Activated T-helper 17 cell treated with anti-CD3 and anti-CD28 coated beads, Interleukin-2, amount 50 U/mL, for 72 hours (primary cell): ENCODE results near the gene TASL. TPM values are rescaled to one million over a fixed set of nuclear protein-coding genes. Genes with fewer than 3 reads are reported as not detected.
A peak's percentile ranks its signal among the peaks of the same experiment; 100 is the strongest.
"Not testable (repeated sequence)": the region's sequence is repeated elsewhere in the genome, so short reads cannot be mapped to it uniquely, and the experiment has no call there.

Experiments
- ATAC-seq: fragments of 150-1000 bp; cut with Tn5 transposase; replicated peaks from 2 replicates; pipeline ENCODE4 v1.10.0; 2021; ENCODE audit warnings: mild to moderate bottlenecking, moderate library complexity
- H3K27ac Mint-ChIP-seq: one replicate; pipeline ENCODE4 v1.8.0; 2022; ENCODE audit warnings: mixed read lengths
- H3K27me3 Mint-ChIP-seq: one replicate; pipeline ENCODE4 v1.8.0; 2022; ENCODE audit warnings: mixed read lengths
- H3K36me3 Mint-ChIP-seq: one replicate; pipeline ENCODE4 v1.8.0; 2022; ENCODE audit warnings: low read depth, mild to moderate bottlenecking, mixed read lengths
- H3K4me1 Mint-ChIP-seq: one replicate; pipeline ENCODE4 v1.8.0; 2022; ENCODE audit warnings: mixed read lengths
- H3K4me3 Mint-ChIP-seq: one replicate; pipeline ENCODE4 v1.8.0; 2022; ENCODE audit warnings: mild to moderate bottlenecking, mixed read lengths
- H3K9me3 Mint-ChIP-seq: one replicate; pipeline ENCODE4 v1.8.0; 2022; ENCODE audit warnings: mixed read lengths
- total RNA-seq, 2 donors: library from RNA; stranded (reverse); gene quantifications; one replicate each; pipeline ENCODE4 v1.2.3, GENCODE V29; 2022

TASL gene
- total RNA-seq, 2 donors from 2014 or later, result 1.9 to 4.6 TPM

DNA sequence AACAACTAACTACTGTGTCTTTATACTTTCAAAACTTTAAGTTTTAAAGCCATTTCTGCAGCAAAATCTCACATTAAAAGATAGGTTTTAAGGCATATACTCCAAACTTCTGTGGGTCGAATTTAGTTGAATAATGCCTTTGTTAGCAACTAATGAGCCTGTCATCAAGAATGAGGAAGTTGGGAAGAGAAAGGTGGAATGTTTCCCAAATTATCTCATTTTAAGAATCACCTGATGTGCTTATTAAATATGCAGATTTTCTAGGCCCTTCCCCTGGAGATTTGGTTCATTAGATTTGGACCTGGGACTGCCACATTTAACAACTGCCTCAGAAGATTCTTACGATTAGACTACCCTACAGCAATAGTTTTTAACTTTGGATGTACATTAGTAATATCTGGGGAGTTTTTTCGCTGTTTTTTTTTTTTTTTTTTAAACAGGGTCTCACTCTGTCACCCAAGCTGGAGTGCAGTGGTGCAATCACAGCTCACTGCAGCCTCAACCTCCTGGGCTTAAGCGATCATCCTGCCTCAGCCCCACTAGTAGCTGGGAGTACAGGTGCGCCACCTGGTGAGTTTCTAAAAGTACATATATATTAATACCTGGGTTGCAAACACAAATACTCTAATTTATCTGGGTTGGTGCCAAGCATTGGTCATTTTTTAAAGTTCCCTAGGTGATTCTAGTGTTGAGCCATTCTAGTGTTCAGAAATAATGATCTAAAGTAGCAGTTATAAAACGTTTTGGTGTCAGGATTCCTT lies 16.1 kb upstream of the TASL start:
- peaks cover 5% of the 10 kb centered on the region for H3K4me1 Mint-ChIP-seq
- H3K36me3 Mint-ChIP-seq, result no peaks in the 10 kb centered on the region
- no peak for ATAC-seq
- peaks cover 2% of the 10 kb centered on the region for H3K27me3 Mint-ChIP-seq
- H3K9me3 Mint-ChIP-seq, result no peaks in the 10 kb centered on the region
- H3K4me3 Mint-ChIP-seq, result no peak overlapping the region
- no peak overlapping the region for H3K27ac Mint-ChIP-seq

DNA sequence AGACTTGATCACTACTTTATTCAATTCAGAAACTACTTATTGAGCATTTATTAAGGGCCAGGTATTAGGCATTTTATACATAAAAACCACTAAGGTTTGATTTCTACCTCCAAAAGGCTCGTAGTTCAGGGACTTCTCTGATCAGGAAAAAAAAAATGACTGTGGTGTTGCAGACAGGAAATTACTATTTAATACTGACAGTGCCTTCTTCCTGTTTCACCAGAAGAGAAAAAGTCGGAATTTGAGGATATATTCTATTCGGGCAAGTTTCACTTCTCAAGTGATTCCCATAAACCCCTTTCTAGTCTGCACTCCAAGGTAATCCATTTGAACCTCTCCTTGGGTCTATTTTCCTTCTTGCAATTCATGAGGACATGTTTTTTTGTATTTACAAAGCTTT lies 15.3 kb upstream of the TASL start:
- no peaks in the 10 kb centered on the region for H3K9me3 Mint-ChIP-seq
- ATAC-seq, result no peak
- H3K27me3 Mint-ChIP-seq, result peaks cover 2% of the 10 kb centered on the region
- H3K27ac Mint-ChIP-seq, result no peak overlapping the region
- no peaks in the 10 kb centered on the region for H3K36me3 Mint-ChIP-seq
- H3K4me3 Mint-ChIP-seq, result no peak overlapping the region
- peaks cover 2% of the 10 kb centered on the region for H3K4me1 Mint-ChIP-seq

DNA sequence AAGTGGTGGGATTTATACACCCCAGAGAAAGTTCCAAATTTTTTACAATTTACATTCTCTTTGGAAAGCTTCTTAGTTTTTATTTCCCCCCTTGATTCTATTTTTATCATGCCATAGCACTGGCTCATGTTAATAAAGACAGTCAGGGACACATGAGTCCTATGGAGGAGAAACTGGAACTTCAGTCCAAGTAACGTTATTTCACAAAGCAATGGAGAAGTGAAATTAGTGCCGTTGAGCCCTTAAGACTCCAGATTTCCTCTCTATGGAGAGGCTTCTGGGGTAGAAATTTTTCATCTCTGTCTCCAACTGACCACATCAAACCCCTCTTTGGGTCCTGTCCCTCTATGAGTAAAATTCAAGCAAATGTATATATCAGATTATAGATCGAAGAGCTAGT lies 12.8 kb upstream of the TASL start:
- Mint-ChIP-seq H3K9me3 (no peaks in the 10 kb centered on the region), H3K27ac (no peak overlapping the region), H3K4me3 (no peak overlapping the region), H3K36me3 (no peaks in the 10 kb centered on the region), H3K27me3 (peaks cover 2% of the 10 kb centered on the region), H3K4me1 (no peaks in the 10 kb centered on the region)
- ATAC-seq, result no peak

DNA sequence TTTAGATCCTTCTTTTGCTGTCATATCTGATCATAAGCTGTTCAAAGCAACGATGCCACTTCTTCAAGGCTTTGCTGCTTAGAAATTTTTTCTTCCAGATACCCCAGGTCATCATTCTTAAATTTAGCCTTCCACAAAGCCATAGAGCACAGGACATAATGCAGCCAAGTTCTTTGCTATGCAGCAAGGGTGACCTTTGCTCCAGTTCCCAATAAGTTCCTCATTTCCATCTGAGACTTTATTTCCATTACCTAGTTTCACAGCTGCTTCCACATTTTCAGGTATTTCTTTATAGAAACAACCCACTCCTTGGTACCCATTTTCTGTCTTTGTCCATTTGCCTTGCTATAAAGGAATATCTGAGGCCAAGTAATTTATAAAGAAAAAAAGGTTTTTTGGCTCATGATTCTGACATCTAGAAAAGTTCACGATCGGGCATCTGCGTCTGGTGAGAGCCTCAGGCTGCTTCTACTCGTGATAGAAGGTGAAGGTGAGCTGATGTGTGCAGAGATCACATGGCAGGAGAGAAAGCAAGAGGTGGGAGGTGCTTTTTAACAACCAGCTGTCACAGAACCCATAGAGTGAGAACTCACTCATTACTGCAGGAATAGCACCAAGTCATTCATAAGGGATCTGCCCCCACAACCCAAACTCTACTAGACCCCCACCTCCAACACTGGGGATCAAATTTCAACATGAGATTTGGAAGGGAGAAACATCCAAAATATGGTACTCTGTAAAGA lies 11.8 kb upstream of the TASL start:
- Mint-ChIP-seq H3K27me3 (no peaks in the 10 kb centered on the region), H3K4me1 (no peaks in the 10 kb centered on the region), H3K9me3 (no peaks in the 10 kb centered on the region), H3K4me3 (no peak overlapping the region), H3K36me3 (no peaks in the 10 kb centered on the region), H3K27ac (no peak overlapping the region)
- no peak for ATAC-seq

GRCh38 chrX:30586516-30586915 lies 8.9 kb upstream of the TASL start:
- Mint-ChIP-seq H3K36me3 (no peaks in the 10 kb centered on the region), H3K9me3 (no peaks in the 10 kb centered on the region), H3K27me3 (no peaks in the 10 kb centered on the region), H3K27ac (no peak overlapping the region), H3K4me1 (no peaks in the 10 kb centered on the region), H3K4me3 (no peak overlapping the region)
- ATAC-seq, result no peak

DNA sequence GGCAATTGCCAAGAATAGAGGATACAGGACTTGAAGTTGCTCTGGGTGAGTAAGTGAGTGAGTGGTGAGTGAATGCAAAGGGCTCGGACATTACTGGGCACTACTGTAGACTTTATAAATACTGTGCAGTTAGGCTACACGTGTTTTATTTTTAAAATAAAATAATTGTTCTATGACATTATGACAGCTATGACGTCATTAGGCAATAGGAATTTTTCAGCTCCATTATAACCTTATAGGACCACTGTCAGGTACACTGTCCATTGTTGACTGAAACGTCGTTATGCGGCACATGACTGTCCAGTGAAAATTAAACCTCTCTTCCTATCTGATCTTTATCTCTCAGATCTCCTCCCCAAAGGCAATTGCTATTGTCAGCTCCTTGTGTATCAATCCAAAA lies 5.1 kb upstream of the TASL start:
- Mint-ChIP-seq H3K4me3 (no peak overlapping the region), H3K9me3 (no peaks in the 10 kb centered on the region), H3K4me1 (no peaks in the 10 kb centered on the region), H3K36me3 (no peaks in the 10 kb centered on the region), H3K27me3 (no peaks in the 10 kb centered on the region), H3K27ac (no peak overlapping the region)
- ATAC-seq, result no peak

DNA sequence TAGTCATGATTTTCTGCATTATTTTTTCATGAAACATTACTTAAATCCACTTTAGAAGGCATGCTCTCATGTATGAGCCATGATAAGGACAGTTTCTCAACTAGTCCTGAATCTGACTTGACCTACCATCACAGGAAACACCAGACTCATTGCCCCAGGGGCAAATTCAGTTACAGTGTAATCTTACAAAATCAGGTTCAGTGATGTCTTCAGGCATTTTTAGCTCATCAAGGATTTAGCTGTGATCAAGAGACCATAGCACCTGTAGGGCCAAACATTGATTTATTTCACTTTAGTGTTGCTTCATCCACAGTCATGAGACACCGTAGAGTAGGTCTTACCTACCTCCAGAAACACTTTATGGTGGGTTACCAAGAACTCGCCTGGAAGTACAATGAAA lies 3.1 kb upstream of the TASL start:
- H3K36me3 Mint-ChIP-seq, result no peaks in the 10 kb centered on the region
- ATAC-seq, result no peak
- H3K9me3 Mint-ChIP-seq, result no peaks in the 10 kb centered on the region
- H3K4me1 Mint-ChIP-seq, result no peaks in the 10 kb centered on the region
- H3K4me3 Mint-ChIP-seq, result no peak overlapping the region
- no peak overlapping the region for H3K27ac Mint-ChIP-seq
- H3K27me3 Mint-ChIP-seq, result no peaks in the 10 kb centered on the region

DNA sequence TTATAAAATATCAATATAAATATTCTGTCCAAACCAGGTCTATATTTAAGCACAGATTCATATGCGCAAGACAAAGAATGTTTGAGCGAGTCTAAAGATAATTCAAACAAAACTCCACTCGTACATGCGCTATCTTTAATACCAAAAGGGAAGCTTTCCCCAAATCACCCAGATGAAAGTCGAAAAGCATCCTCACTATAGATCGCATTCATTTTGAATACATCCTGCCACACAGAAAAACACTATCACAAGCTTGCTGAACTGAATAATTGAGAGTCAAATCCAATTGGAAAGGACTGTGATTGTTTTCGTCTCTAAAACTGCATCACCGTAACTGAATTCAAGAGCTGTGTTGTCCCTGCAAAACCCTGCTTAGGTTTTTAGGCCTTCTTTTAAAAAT lies 685 bp downstream of the TASL start:
- no peaks in the 10 kb centered on the region for H3K36me3 Mint-ChIP-seq
- H3K4me3 Mint-ChIP-seq, result peak overlapping the region; percentile 87
- H3K9me3 Mint-ChIP-seq, result no peaks in the 10 kb centered on the region
- peaks cover 6% of the 10 kb centered on the region for H3K4me1 Mint-ChIP-seq
- no peak for ATAC-seq
- H3K27me3 Mint-ChIP-seq, result no peaks in the 10 kb centered on the region
- H3K27ac Mint-ChIP-seq, result peak overlapping the region; percentile 92

DNA sequence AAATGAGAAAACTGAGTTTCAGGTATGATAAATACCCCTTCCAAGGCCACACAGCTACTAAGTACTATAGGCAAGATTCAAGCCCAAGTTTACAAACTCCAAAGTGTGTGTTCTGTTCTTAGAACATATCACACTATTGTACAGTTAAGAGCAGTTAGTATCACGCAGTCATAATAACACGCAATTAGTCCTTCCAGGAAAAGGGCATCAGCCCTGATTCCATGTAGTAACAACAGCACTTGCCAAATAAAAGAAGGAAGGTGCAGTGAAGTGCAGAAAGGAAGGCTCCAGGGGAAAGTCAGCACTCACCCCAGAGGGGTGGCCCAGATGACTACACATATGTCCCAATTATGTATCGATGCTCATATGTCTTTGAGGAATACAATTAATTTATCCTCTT lies 4.4 kb downstream of the TASL start:
- ATAC-seq, result no peak
- Mint-ChIP-seq H3K27ac (no peak overlapping the region), H3K9me3 (no peaks in the 10 kb centered on the region), H3K36me3 (no peaks in the 10 kb centered on the region), H3K27me3 (no peaks in the 10 kb centered on the region), H3K4me1 (peaks cover 6% of the 10 kb centered on the region), H3K4me3 (no peak overlapping the region)

- no peaks in the 10 kb centered on the region for H3K9me3 Mint-ChIP-seq
- H3K27ac Mint-ChIP-seq, result no peak overlapping the region
- H3K4me3 Mint-ChIP-seq, result no peak overlapping the region
- no peaks in the 10 kb centered on the region for H3K27me3 Mint-ChIP-seq
- peaks cover 6% of the 10 kb centered on the region for H3K4me1 Mint-ChIP-seq
- no peak for ATAC-seq
- no peaks in the 10 kb centered on the region for H3K36me3 Mint-ChIP-seq
Measured at GRCh38 chrX:30572678-30573077, 4.9 kb downstream of the TASL start.

- H3K4me1 Mint-ChIP-seq, result peaks cover 6% of the 10 kb centered on the region
- no peaks in the 10 kb centered on the region for H3K36me3 Mint-ChIP-seq
- no peaks in the 10 kb centered on the region for H3K27me3 Mint-ChIP-seq
- no peak overlapping the region for H3K27ac Mint-ChIP-seq
- ATAC-seq, result no peak
- H3K4me3 Mint-ChIP-seq, result no peak overlapping the region
- no peaks in the 10 kb centered on the region for H3K9me3 Mint-ChIP-seq
Measured at GRCh38 chrX:30572004-30572403, 5.6 kb downstream of the TASL start.

DNA sequence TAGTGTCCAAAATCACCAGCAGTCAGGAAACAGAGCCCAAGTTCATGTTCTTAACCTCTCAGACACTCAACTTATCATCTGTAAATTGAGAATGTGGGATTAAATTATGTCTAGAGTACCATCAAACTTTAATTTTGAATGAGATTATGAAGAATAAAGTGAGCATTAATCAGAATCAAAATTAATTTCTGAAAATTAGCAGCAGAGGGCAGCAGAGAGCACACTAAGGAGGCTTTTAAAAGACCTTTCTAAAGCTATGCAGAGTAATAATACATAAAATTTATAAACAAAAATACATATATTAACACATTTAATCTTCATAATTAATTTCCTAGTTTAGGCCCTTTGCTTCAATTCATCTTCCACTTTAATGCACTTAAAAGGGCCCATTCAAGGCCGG lies 7.1 kb downstream of the TASL start:
- no peak overlapping the region for H3K4me3 Mint-ChIP-seq
- H3K36me3 Mint-ChIP-seq, result no peaks in the 10 kb centered on the region
- H3K4me1 Mint-ChIP-seq, result peaks cover 6% of the 10 kb centered on the region
- no peaks in the 10 kb centered on the region for H3K27me3 Mint-ChIP-seq
- H3K9me3 Mint-ChIP-seq, result no peaks in the 10 kb centered on the region
- ATAC-seq, result no peak
- no peak overlapping the region for H3K27ac Mint-ChIP-seq

- no peaks in the 10 kb centered on the region for H3K27me3 Mint-ChIP-seq
- H3K27ac Mint-ChIP-seq, result no peak overlapping the region
- no peaks in the 10 kb centered on the region for H3K4me1 Mint-ChIP-seq
- peaks cover under 1% of the 10 kb centered on the region for H3K9me3 Mint-ChIP-seq
- no peak overlapping the region for H3K4me3 Mint-ChIP-seq
- no peak for ATAC-seq
- peaks cover 5% of the 10 kb centered on the region for H3K36me3 Mint-ChIP-seq
Measured at GRCh38 chrX:30568136-30568535, 9.4 kb downstream of the TASL start.

DNA sequence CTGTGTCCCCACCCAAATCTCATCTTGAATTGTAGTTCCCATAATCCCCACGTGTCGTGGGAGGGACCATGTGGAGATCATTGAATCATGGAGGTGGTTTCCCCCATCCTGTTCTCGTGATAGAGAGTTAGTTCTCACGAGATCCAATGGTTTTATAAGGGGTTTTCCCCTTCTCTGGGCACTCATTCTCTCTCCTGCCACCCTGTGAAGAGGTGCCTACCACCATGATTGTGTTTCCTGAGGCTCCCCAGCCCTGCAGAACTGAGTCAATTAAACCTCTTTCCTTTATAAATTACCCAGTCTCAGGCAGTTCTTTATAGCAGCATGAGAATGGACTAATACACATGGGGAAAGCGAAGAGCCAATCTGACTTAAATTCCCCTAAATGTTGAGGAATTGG lies 14.5 kb downstream of the TASL start:
- not testable (repeated sequence) for H3K9me3 Mint-ChIP-seq, H3K4me3 Mint-ChIP-seq, ATAC-seq, H3K27me3 Mint-ChIP-seq, H3K4me1 Mint-ChIP-seq, H3K27ac Mint-ChIP-seq
- peaks cover 14% of the 10 kb centered on the region for H3K36me3 Mint-ChIP-seq

GRCh38 chrX:30561191-30561590 lies 16.4 kb downstream of the TASL start:
- Mint-ChIP-seq H3K27ac (no peak overlapping the region), H3K27me3 (no peaks in the 10 kb centered on the region), H3K4me3 (no peak overlapping the region), H3K36me3 (peaks cover 14% of the 10 kb centered on the region), H3K4me1 (no peaks in the 10 kb centered on the region), H3K9me3 (peaks cover 5% of the 10 kb centered on the region)
- ATAC-seq, result no peak
